COLO668 (cell line): ENCODE data around the gene ADSS2.
"Not testable (repeated sequence)": the region's sequence is repeated elsewhere in the genome, so short reads cannot be mapped to it uniquely, and the experiment has no call there.

Experiments used
- DNase-seq: peaks from one replicate; lab custom pipeline; 2025; ENCODE audit not compliant: unreplicated experiment; lab: John Stamatoyannopoulos, UW

ADSS2 gene

GRCh38 chr1:244400974-244401373 is 50.7 kb downstream of the ADSS2 start:
- no peak for DNase-seq

- no peak for DNase-seq
Measured at GRCh38 chr1:244397131-244397530, 54.6 kb downstream of the ADSS2 start.

- DNase-seq: no peak
Measured at GRCh38 chr1:244395965-244396364, 55.7 kb downstream of the ADSS2 start.

- DNase-seq: no peak
Measured at GRCh38 chr1:244394826-244395765, 56.6 kb downstream of the ADSS2 start.

DNA sequence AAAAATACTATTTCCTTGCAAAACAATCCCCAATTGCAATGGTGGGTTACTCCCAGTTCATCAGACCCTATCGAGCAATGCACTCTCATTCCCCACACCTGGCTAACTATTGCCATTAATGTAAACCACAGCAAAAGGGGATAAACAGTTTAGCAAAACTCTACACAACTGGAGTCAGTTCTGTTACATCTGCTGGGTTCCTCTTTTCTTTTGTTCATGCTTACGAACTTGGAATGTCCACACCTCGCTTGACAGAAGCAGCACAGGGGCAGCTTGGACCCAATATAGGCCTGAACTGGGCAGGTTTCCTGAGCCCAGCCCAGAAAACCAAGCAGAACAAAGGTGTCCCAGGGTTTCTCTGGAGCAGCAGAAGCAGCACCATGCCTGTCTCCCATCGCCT is 57.4 kb downstream of the ADSS2 start:
- no peak for DNase-seq

DNA sequence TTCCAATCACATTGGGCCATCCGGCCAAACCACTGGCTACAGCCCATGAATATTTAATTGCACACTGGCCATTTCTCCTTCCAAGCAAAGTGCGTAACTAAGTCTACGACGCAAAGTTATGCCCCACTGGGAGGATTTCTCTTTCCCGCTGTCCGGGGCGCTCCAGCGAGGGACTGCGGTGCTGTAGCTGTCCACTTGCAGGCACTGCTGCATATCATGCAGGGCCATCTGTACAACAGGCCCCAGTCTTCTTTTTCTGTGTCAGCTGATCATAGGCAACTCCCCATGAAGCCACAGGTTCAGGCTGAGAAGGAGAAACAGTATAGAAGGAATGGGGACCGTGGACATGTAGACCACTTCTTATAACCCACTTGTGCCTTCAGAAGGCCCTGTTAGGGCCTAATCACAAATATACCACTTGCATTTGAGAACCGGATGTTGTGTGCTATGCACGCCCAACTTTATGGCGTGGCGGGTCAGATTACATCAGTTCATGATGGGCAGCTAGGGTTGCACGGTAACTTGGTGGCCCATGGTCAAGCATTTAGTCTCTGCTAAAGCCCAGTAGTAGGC is 58.0 kb downstream of the ADSS2 start:
- no peak for DNase-seq

DNA sequence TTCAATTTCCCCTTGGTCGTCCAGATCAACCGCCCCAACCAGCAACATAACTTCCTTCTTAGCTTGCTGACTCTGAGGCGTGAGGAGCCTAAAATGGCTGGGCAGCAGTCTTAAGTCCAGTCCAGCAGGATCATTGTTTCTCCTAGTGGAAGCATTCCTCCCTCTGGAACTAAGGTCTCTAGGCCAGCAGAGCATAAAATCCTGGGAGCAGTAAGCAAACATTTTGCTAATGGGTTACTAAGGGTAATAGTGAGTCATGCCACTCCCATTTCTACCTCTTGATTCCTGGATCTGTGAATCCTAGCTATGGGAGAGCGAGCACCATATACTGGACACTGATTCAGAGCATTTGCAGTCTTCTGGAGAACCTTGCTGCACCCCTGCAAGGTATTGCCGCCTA is 59.9 kb downstream of the ADSS2 start:
- DNase-seq: no peak

GRCh38 chr1:244388961-244389360 is 62.7 kb downstream of the ADSS2 start:
- DNase-seq: no peak

GRCh38 chr1:244387415-244387814 is 64.3 kb downstream of the ADSS2 start:
- DNase-seq: no peak

GRCh38 chr1:244386595-244386994 is 65.1 kb downstream of the ADSS2 start:
- DNase-seq: no peak

DNA sequence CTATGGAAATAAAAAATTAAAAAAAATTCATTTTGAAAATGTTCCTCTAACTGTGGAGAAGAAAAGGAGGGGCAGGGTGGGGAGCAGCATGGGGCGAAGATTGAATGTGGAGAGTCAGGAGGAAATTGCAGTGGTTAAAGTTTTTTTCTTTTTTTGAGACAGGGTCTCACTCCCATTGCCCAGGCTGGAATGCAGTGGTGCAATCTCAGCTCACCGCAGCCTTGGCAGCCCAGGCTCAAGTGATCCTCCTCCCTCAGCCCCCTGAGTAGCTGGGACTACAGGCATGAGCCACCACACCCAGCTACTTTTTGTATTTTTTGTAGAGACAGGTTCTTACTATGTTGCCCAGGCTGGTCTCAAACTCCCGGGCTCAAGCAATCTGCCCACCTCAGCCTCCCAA is 67.6 kb downstream of the ADSS2 start:
- no peak for DNase-seq

DNA sequence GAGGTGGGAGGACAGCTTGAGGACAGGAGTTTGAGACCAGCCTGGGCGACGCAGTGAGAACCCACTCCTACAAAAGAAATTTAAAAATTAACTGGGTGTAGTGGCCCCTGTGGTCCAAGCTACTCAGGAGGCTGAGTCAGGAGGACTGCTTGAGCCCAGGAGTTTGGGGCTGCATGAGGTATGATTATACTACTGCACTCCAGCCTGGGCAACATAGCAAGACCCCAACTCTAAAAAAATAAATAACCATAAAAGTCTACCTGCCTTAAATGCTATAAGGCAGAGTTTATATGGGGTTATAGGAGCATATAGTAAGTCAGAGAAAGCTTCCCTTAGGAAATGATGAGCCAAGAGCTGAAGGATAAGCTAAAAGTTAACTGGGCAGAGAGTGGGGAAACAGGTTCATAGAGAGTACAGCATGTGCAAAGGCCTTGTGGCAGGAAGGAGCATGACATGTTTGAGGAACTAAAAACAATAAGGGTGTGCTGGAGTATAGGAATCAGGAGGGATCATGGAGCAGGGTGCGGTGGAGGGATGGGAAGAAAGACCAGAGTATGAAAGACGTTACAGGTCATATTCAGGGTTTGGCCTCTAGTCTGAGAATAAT is 68.3 kb downstream of the ADSS2 start:
- no peak for DNase-seq

DNA sequence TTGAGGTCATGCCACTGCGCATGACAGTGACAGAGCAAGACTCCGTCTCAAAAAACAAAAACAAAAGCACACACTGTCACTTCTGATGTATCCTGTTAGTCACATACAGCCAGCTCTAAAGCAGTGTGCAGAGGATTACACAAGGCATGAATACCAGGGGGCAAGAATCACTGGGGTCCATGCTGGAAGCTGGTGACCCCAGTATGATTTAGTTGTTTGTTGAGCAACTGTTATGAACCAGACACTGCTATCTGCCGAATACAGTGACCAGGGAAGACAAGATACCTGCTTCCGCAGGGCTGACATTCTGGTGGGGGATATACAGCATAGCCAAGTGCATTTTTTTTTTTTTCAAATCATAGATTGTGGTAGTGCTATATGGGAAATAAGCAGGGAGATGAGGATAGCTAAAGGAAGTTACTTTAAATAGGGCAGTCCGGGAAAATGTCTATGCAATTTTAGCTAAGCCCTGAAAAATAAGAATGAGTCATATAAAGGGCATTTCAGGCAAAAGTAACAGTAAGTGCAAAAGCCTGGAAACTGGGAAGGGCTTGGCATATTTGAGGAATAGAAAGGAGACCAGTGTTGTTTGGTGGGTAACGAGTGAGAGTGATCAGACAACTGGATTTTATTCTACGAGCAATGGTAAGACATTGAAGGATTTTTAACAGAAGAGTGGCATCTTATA is 69.7 kb downstream of the ADSS2 start:
- no peak for DNase-seq

DNA sequence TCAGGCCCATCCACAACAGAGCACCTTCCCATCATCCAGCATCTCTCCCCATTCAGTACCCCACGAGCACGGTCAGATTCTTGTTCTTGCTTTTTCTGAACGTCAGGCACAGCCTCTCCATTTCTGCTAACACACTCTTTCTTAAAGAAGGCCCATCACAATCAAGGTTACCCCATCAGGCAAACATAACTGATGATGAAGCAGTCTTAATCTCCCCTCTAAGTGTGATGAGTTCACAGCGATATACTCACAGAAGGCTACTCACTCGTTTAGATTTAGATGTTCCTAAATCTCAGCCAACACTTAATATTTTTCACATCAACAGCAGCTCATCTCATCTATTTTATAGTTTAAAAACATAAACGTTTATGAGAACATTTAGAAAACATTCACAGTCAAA is 75.6 kb downstream of the ADSS2 start:
- no peak for DNase-seq

DNA sequence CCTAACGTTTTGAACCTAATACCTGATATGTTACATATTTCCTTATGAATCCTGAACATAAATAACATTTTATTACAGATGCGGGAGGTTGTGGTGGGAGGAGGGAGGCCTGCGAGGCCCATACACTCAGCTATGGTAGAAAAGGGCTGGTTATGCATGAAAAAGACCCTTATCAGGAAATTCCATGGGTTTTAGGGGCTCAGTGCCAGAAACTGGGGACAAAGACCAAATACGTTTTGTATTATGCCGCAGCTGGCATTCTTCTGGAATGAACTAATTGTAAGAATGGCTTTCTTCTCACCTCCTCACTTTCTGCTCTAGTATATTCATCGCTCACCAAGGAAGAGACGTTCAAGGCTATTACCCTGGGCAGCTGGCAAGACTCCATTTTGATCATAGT is 76.7 kb downstream of the ADSS2 start:
- no peak for DNase-seq

DNA sequence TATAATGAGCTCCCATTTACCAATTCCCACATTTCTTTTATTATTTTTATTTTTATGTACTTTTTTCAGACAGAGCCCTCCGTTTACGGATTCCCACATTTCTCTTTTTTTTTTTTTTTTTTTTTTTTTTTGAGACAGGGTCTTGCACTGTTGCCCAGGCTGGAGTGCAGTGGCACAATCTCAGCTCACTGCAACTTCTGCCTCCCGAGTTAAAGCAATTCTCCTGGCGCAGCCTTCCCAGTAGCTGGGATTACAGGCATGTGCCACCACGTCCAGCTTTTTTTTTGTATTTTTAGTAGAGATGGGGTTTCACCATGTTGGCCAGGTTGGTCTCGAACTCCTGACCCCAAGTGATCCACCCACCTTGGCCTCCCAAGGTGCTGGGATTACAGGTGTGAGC is 77.2 kb downstream of the ADSS2 start:
- not testable (repeated sequence) for DNase-seq

DNA sequence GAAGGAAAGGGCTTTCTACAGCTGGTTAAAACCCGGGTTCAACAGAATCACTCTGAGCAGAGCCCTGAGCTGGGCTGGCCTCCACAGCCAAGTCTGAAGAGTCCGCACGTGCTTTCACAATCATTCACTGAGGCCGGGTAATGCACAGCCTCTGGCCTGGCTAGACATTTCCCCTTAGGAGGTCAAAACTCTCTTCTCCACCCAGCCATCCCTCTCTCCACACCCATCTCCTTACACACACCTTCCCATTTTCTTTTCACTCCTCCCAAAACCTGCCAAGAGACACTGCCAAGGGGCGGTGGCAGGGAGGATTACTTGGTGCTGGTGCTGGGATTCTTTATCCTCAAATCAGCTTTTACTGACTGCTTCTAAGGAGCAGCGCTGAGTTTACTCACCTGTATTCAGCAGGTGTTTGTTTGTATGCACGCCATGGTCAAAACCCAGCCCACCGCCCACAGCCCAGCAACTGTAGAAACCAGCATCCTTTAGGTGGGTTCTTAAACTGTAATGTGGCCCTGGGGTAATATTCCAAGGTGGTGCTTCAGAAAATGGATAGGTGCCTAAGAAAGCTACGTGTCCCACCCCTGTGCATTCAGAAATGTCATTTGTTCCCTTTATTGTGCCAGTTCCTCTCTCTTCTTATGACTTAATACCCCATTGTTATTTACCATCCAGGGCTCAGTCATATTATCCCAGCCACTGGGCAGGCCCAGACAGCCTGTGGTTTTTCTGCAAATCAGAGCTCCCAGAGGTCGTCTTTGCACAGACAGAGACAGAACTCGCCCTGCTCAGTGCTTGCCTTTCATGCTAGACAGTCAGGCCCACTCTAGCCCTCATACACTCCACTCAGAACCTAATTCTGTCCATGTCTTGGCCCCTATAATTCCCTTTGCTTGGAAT is 80.2 kb downstream of the ADSS2 start:
- DNase-seq: no peak

GRCh38 chr1:244370060-244370637 is 81.6 kb downstream of the ADSS2 start:
- no peak for DNase-seq

GRCh38 chr1:244369256-244370057 is 82.3 kb downstream of the ADSS2 start:
- DNase-seq: peak; percentile 25
